GM23338 (cell line): ENCODE measurements around the gene ACOXL. TPM values are rescaled to one million over a fixed set of nuclear protein-coding genes. Genes with fewer than 3 reads are reported as not detected.

Source experiments
- ATAC-seq: fragments of 200-7000 bp; cut with Tn5 transposase; 3 replicates; pipeline ENCODE4 v1.9.1; 2020
- DNase-seq: peaks from one replicate; pipeline ENCODE4 v3.0.0-alpha.2; 2015; ENCODE audit warnings: low spot score
- H2AFZ ChIP-seq: fragments of 200-600 bp; sonication (generic); 2 replicates; pipeline ENCODE4 v1.8.0; 2016; ENCODE audit warnings: antibody characterized with exemption, mild to moderate bottlenecking, moderate library complexity
- H3F3A ChIP-seq: fragments of 200-600 bp; sonication (generic); replicated peaks from 2 replicates; pipeline ENCODE4 v1.8.0; 2017; ENCODE audit warnings: antibody characterized with exemption, mixed run types, low read depth
- H3K27ac ChIP-seq: fragments of 200-600 bp; sonication (generic); 2 replicates; pipeline ENCODE4 v1.6.1; 2016; ENCODE audit warnings: low read depth
- H3K27me3 ChIP-seq: fragments of 200-600 bp; sonication (generic); 2 replicates; pipeline ENCODE4 v1.8.0; 2016; ENCODE audit warnings: mild to moderate bottlenecking, mixed run types, moderate library complexity; ENCODE audit not compliant: insufficient read depth
- H3K36me3 ChIP-seq: fragments of 200-600 bp; sonication (generic); 2 replicates; pipeline ENCODE4 v1.8.0; 2016; ENCODE audit warnings: mild to moderate bottlenecking; ENCODE audit not compliant: insufficient read depth
- H3K4me1 ChIP-seq: fragments of 200-600 bp; sonication (generic); 2 replicates; pipeline ENCODE4 v1.8.0; 2016; ENCODE audit warnings: mild to moderate bottlenecking, moderate library complexity; ENCODE audit not compliant: insufficient read depth
- H3K4me2 ChIP-seq: fragments of 200-600 bp; sonication (generic); 2 replicates; pipeline ENCODE4 v1.7.1; 2017; ENCODE audit warnings: mixed run types
- H3K4me3 ChIP-seq: fragments of 200-600 bp; sonication (generic); 2 replicates; pipeline ENCODE4 v1.6.1; 2016; ENCODE audit warnings: mixed run types
- H3K79me2 ChIP-seq: fragments of 200-600 bp; sonication (generic); replicated peaks from 2 replicates; pipeline ENCODE4 v1.8.0; 2017; ENCODE audit warnings: mild to moderate bottlenecking; ENCODE audit not compliant: insufficient read depth
- H3K9me2 ChIP-seq: fragments of 200-600 bp; sonication (generic); 2 replicates; pipeline ENCODE4 v1.8.0; 2017; ENCODE audit not compliant: insufficient read depth
- H4K20me1 ChIP-seq: fragments of 200-600 bp; sonication (generic); replicated peaks from 2 replicates; pipeline ENCODE4 v1.8.0; 2017; ENCODE audit warnings: mild to moderate bottlenecking; ENCODE audit not compliant: insufficient read depth
- H3K27ac Mint-ChIP-seq: 2 replicates; pipeline ENCODE4 v1.8.0; 2020; ENCODE audit warnings: inconsistent platforms, mild to moderate bottlenecking, moderate library complexity, mixed read lengths
- H3K27me3 Mint-ChIP-seq: 3 replicates; pipeline ENCODE4 v1.8.0; 2022; ENCODE audit warnings: low read depth, mild to moderate bottlenecking, moderate library complexity, mixed read lengths, inconsistent platforms; ENCODE audit not compliant: insufficient read depth, poor library complexity
- H3K36me3 Mint-ChIP-seq: 3 replicates; pipeline ENCODE4 v1.8.0; 2021; ENCODE audit warnings: low read depth, mild to moderate bottlenecking, inconsistent platforms, moderate library complexity, mixed read lengths
- H3K4me1 Mint-ChIP-seq: 3 replicates; pipeline ENCODE4 v1.8.0; 2020; ENCODE audit warnings: mild to moderate bottlenecking, inconsistent platforms, mixed read lengths
- H3K4me3 Mint-ChIP-seq: 3 replicates; pipeline ENCODE4 v1.8.0; 2021; ENCODE audit warnings: moderate library complexity, mild to moderate bottlenecking, inconsistent platforms, mixed read lengths
- H3K9me3 Mint-ChIP-seq: 3 replicates; pipeline ENCODE4 v1.8.0; 2020; ENCODE audit warnings: moderate library complexity, mild to moderate bottlenecking, inconsistent platforms, mixed read lengths
- CREB1 ChIP-seq: fragments of 250-450 bp; sonication (Bioruptor Pico); IDR thresholded peaks from 2 replicates; pipeline ENCODE4 v1.5.0; 2020; ENCODE audit warnings: low read depth, mild to moderate bottlenecking, moderate library complexity
- EZH2 ChIP-seq: fragments of 200-600 bp; sonication (generic); IDR thresholded peaks from one replicate; pipeline ENCODE4 v1.8.0; 2017; ENCODE audit warnings: antibody characterized with exemption, mild to moderate bottlenecking, low read depth; ENCODE audit not compliant: unreplicated experiment
- NANOG ChIP-seq: IDR thresholded peaks from 2 replicates; pipeline ENCODE4 v1.6.1; 2016; ENCODE audit warnings: antibody characterized with exemption, borderline replicate concordance
- POLR2AphosphoS5 ChIP-seq: IDR thresholded peaks from 2 replicates; pipeline ENCODE4 v1.6.1; 2016; ENCODE audit warnings: antibody characterized with exemption, low read depth
- STAT1 ChIP-seq: IDR thresholded peaks from one replicate; pipeline ENCODE4 v1.6.1; 2016; ENCODE audit warnings: antibody characterized with exemption; ENCODE audit not compliant: unreplicated experiment
- ZNF114 ChIP-seq: fragments of 250-450 bp; sonication (Bioruptor Pico); IDR thresholded peaks from 2 replicates; pipeline ENCODE4 v1.5.0; 2020; ENCODE audit warnings: mild to moderate bottlenecking, moderate library complexity
- ZNF331 ChIP-seq: fragments of 250-450 bp; sonication (Bioruptor Pico); IDR thresholded peaks from 2 replicates; pipeline ENCODE4 v1.5.0; 2020; ENCODE audit warnings: low read depth, mild to moderate bottlenecking, moderate library complexity
- ZNF462 ChIP-seq: fragments of 250-450 bp; sonication (Bioruptor Pico); IDR thresholded peaks from 2 replicates; pipeline ENCODE4 v1.5.0; 2020; ENCODE audit warnings: mild to moderate bottlenecking, moderate library complexity
- polyA plus RNA-seq: library from polyadenylated mRNA; unstranded; fragments of >200 nt; fragmentation: Nextera tagmentation; extraction: Ambion mirVana; gene quantifications from 2 replicates; pipeline ENCODE4 v1.2.1, GENCODE V29; 2016
- total RNA-seq: library from RNA; depleted of rRNA; stranded (reverse); fragments of >200 nt; shearing (Covaris generic); gene quantifications from 2 replicates; pipeline ENCODE4 v1.2.3, GENCODE V29; 2014
- TF ChIP-seq, protein P1 (sequence below), 2 experiments: fragments of 200-600 bp in 1 of 2; sonication (generic) in 1 of 2; conservative IDR thresholded peaks; 2 replicates each; pipeline versions ENCODE4 v1.5.1 to v1.6.1; 2016 to 2017; ENCODE audit warnings: antibody characterized with exemption in 2 of 2, low read depth in 2 of 2, mild to moderate bottlenecking in 2 of 2, moderate library complexity in 1 of 2
- TF ChIP-seq, protein P2 (sequence below): IDR thresholded peaks from 2 replicates; pipeline ENCODE4 v1.6.1; 2016; ENCODE audit warnings: antibody characterized with exemption

ACOXL gene
- total and polyA plus RNA-seq, 2 experiments from 2014 or later = 9.0 to 14.7 TPM

DNA sequence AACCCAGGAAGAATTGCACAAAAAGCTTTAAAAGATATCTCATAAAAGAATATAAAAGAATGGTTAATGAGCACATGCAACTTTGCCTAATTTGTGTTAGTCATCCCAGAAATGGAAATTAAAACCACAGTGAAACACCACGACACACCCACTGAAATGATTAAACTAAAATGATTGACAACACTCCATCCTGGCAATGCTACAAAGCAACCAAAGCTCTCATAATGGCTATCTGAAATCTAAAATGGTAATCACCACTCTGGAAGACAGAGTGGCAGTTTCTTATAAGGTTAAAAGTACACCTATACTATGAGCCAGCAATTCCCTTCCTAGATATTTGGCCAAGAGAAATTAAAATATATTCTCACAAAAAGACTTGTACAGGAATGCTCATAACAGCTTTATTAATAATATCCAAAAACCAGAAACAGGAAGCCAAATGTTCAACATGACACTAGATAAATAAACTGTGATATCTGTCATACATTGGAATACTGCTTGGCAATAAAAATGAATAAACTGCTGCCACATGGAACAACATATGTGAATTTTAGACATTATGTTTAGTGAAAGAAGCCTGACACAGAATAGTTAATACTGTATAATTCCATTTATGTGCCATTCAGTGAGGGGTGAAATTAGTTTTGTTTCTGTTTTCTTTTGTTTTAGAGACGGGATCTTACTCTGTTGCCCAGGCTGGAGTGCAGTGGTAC, 283.1 kb downstream of the ACOXL start:
- Histone ChIP-seq H3K79me2 (no peaks in the 10 kb centered on the region), H3F3A (no peaks in the 10 kb centered on the region), H3K27ac (no peak overlapping the region), H3K27me3 (no peaks in the 10 kb centered on the region), H3K4me2 (no peak overlapping the region), H3K9me2 (no peaks in the 10 kb centered on the region), H3K4me1 (no peaks in the 10 kb centered on the region), H2AFZ (no peak overlapping the region), H3K4me3 (no peak overlapping the region), H3K36me3 (no peaks in the 10 kb centered on the region), H4K20me1 (no peaks in the 10 kb centered on the region)
- ATAC-seq (no peak), DNase-seq (no peak)
- TF ChIP-seq POLR2AphosphoS5 = no peak
- Mint-ChIP-seq H3K27me3 (no peaks in the 10 kb centered on the region), H3K36me3 (peaks cover 10% of the 10 kb centered on the region; the same call in 2 of the 3 replicates), H3K4me1 (no peaks in the 10 kb centered on the region), H3K4me3 (no peak overlapping the region), H3K27ac (no peak overlapping the region), H3K9me3 (peaks cover 22% of the 10 kb centered on the region)

DNA sequence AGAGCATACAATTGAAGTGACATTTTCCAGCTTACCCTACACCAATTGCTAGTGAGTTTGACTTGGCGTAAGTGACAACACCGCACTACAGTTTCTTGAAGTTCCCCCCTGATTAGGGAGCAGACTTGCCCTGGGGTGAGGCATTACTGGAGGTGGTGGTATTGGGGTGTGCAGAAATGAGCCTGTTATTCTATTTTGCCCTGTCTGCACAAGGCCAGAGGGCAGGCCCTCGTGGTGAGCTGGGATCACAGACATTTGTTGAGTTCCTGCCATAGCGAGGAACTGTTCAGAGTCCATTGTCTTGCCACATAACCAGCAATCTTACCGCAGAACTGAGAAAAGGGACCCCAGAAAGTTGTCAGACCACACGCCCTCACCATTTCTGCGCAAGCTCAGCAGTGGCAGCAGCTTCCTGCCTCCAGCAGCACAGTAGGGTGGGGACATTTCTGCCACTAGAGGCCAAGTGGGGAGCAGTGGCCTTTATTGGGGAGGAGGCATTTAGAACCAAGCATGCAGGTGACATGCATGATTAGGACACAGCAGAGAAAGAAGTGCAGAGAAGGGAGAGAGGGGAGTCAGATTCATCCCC, 284.8 kb downstream of the ACOXL start:
- no peak overlapping the region for H3K4me3 ChIP-seq
- no peak overlapping the region for H2AFZ ChIP-seq
- no peaks in the 10 kb centered on the region for H4K20me1 ChIP-seq
- H3K36me3 ChIP-seq = no peaks in the 10 kb centered on the region
- Mint-ChIP-seq H3K9me3 (peaks cover 17% of the 10 kb centered on the region), H3K4me3 (no peak overlapping the region), H3K27me3 (peaks cover 4% of the 10 kb centered on the region), H3K27ac (no peak overlapping the region), H3K36me3 (peaks cover 7% of the 10 kb centered on the region; the same call in 1 of the 3 replicates), H3K4me1 (no peaks in the 10 kb centered on the region)
- ATAC-seq (no peak), DNase-seq (no peak)
- H3K4me1 ChIP-seq = no peaks in the 10 kb centered on the region
- H3K4me2 ChIP-seq = no peak overlapping the region
- no peaks in the 10 kb centered on the region for H3K27me3 ChIP-seq
- no peak overlapping the region for H3K27ac ChIP-seq
- no peaks in the 10 kb centered on the region for H3K9me2 ChIP-seq
- H3F3A ChIP-seq = no peaks in the 10 kb centered on the region
- no peaks in the 10 kb centered on the region for H3K79me2 ChIP-seq
- no peak for TF ChIP-seq CREB1
- TF ChIP-seq ZNF331 (CRISPR knock-in tag) = no peak
- TF ChIP-seq, protein P1, sequence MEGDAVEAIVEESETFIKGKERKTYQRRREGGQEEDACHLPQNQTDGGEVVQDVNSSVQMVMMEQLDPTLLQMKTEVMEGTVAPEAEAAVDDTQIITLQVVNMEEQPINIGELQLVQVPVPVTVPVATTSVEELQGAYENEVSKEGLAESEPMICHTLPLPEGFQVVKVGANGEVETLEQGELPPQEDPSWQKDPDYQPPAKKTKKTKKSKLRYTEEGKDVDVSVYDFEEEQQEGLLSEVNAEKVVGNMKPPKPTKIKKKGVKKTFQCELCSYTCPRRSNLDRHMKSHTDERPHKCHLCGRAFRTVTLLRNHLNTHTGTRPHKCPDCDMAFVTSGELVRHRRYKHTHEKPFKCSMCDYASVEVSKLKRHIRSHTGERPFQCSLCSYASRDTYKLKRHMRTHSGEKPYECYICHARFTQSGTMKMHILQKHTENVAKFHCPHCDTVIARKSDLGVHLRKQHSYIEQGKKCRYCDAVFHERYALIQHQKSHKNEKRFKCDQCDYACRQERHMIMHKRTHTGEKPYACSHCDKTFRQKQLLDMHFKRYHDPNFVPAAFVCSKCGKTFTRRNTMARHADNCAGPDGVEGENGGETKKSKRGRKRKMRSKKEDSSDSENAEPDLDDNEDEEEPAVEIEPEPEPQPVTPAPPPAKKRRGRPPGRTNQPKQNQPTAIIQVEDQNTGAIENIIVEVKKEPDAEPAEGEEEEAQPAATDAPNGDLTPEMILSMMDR (conservative IDR thresholded peaks at IDR 0.05; ENCODE audit: low read depth in 2 of 2) = no peak
- TF ChIP-seq, protein P2, sequence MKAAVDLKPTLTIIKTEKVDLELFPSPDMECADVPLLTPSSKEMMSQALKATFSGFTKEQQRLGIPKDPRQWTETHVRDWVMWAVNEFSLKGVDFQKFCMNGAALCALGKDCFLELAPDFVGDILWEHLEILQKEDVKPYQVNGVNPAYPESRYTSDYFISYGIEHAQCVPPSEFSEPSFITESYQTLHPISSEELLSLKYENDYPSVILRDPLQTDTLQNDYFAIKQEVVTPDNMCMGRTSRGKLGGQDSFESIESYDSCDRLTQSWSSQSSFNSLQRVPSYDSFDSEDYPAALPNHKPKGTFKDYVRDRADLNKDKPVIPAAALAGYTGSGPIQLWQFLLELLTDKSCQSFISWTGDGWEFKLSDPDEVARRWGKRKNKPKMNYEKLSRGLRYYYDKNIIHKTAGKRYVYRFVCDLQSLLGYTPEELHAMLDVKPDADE = no peak
- no peak for TF ChIP-seq ZNF462 (CRISPR knock-in tag)
- TF ChIP-seq STAT1 = no peak
- no peak for TF ChIP-seq EZH2
- TF ChIP-seq ZNF114 = no peak
- TF ChIP-seq NANOG = no peak
- no peak for TF ChIP-seq POLR2AphosphoS5
